Calu3 (cell line): ENCODE measurements around the gene EPHA3. TPM values are rescaled to one million over a fixed set of nuclear protein-coding genes. Genes with fewer than 3 reads are reported as not detected.

Source experiments
- BruUV-seq: library from RNA; stranded (reverse); fragments of 400-500 nt; replicated peaks from 2 replicates; lab custom pipeline; 2021; lab: Mats Ljungman, UMichigan
- CTCF ChIA-PET: fragments of 300-600 bp; sonication (Branson Sonifier 250); formaldehyde crosslinking; loops from one replicate; lab custom pipeline; 2022; ENCODE audit warnings: antibody characterized with exemption; lab: Charles Lee
- DNase-seq: peaks from one replicate; pipeline ENCODE4 v3.0.0; 2022
- H3K27ac Mint-ChIP-seq: one replicate; pipeline ENCODE4 v1.8.0; 2022; ENCODE audit warnings: mixed read lengths; ENCODE audit not compliant: unreplicated experiment
- H3K27me3 Mint-ChIP-seq: one replicate; pipeline ENCODE4 v1.8.0; 2022; ENCODE audit warnings: mixed read lengths; ENCODE audit not compliant: unreplicated experiment
- H3K36me3 Mint-ChIP-seq: one replicate; pipeline ENCODE4 v1.8.0; 2022; ENCODE audit warnings: mild to moderate bottlenecking, moderate library complexity, mixed read lengths; ENCODE audit not compliant: insufficient read depth, unreplicated experiment
- H3K4me1 Mint-ChIP-seq: one replicate; pipeline ENCODE4 v1.8.0; 2022; ENCODE audit warnings: mild to moderate bottlenecking, low read depth, mixed read lengths; ENCODE audit not compliant: unreplicated experiment
- H3K4me3 Mint-ChIP-seq: one replicate; pipeline ENCODE4 v1.8.0; 2022; ENCODE audit warnings: mild to moderate bottlenecking, low read depth, moderate library complexity, mixed read lengths; ENCODE audit not compliant: unreplicated experiment
- H3K9me3 Mint-ChIP-seq: one replicate; pipeline ENCODE4 v1.8.0; 2022; ENCODE audit warnings: low read depth, mixed read lengths; ENCODE audit not compliant: unreplicated experiment
- intact Hi-C: fragments of 100-400 bp; cut with micrococcal nuclease; formaldehyde crosslinking; loops from one replicate; pipeline ENCODE4 v1.10.0; 2022; ENCODE audit not compliant: unreplicated experiment
- total RNA-seq: library from RNA; stranded (reverse); gene quantifications from 2 replicates; pipeline ENCODE4 v1.2.3, GENCODE V29; 2022
- TF ChIP-seq, protein P1 (sequence below): fragments of 200-600 bp; IDR thresholded peaks from one replicate; pipeline ENCODE4 v1.8.0; 2022; ENCODE audit warnings: antibody characterized with exemption; ENCODE audit not compliant: unreplicated experiment

The EPHA3 gene
- total RNA-seq, 1 experiment from 2014 or later: 31.6 TPM

GRCh38 chr3:89289574-89290190 lies 182.3 kb downstream of the EPHA3 start:
- no peak overlapping the region for H3K27ac Mint-ChIP-seq
- intact Hi-C loops: no loop called here
- DNase-seq: no peak
- BruUV-seq: no TSS peak
- CTCF ChIA-PET: no interaction called here
- H3K4me3 Mint-ChIP-seq: no peak overlapping the region
- no peaks in the 10 kb centered on the region for H3K36me3 Mint-ChIP-seq
- no peaks in the 10 kb centered on the region for H3K4me1 Mint-ChIP-seq
- TF ChIP-seq, protein P1, sequence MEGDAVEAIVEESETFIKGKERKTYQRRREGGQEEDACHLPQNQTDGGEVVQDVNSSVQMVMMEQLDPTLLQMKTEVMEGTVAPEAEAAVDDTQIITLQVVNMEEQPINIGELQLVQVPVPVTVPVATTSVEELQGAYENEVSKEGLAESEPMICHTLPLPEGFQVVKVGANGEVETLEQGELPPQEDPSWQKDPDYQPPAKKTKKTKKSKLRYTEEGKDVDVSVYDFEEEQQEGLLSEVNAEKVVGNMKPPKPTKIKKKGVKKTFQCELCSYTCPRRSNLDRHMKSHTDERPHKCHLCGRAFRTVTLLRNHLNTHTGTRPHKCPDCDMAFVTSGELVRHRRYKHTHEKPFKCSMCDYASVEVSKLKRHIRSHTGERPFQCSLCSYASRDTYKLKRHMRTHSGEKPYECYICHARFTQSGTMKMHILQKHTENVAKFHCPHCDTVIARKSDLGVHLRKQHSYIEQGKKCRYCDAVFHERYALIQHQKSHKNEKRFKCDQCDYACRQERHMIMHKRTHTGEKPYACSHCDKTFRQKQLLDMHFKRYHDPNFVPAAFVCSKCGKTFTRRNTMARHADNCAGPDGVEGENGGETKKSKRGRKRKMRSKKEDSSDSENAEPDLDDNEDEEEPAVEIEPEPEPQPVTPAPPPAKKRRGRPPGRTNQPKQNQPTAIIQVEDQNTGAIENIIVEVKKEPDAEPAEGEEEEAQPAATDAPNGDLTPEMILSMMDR: no peak
- H3K9me3 Mint-ChIP-seq: peaks cover 3% of the 10 kb centered on the region
- no peaks in the 10 kb centered on the region for H3K27me3 Mint-ChIP-seq

DNA sequence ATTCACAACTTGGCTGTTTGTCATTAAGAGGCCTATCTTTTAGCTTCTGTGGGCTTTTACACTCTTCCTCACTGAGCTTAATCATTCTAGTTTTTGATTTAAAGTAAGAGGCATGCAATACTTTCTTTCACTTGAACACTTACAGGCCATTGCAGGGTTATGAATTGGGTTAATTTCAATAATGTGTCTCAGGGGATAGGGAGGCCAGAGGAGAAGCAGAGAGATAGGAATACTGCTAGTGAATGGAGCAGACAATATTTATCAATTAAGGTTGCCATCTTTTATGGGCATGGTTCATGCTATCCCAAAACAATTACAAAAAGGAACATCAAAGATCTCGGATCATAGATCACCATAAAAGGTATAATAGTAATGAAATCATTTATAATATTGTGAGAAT lies 189.8 kb downstream of the EPHA3 start:
- CTCF ChIA-PET: no interaction called here
- no peak overlapping the region for H3K4me3 Mint-ChIP-seq
- DNase-seq: no peak
- no peaks in the 10 kb centered on the region for H3K4me1 Mint-ChIP-seq
- BruUV-seq: no TSS peak
- H3K27ac Mint-ChIP-seq: no peak overlapping the region
- H3K27me3 Mint-ChIP-seq: no peaks in the 10 kb centered on the region
- H3K9me3 Mint-ChIP-seq: peaks cover 3% of the 10 kb centered on the region
- H3K36me3 Mint-ChIP-seq: no peaks in the 10 kb centered on the region
- TF ChIP-seq, protein P1: no peak
- intact Hi-C loops: no loop called here

GRCh38 chr3:89300526-89300925 lies 193.1 kb downstream of the EPHA3 start:
- no peaks in the 10 kb centered on the region for H3K27me3 Mint-ChIP-seq
- TF ChIP-seq, protein P1: no peak
- H3K27ac Mint-ChIP-seq: no peak overlapping the region
- H3K36me3 Mint-ChIP-seq: no peaks in the 10 kb centered on the region
- intact Hi-C loops: loop anchor here (10.0 kb wide), 1 partner anchor 1086 kb away; no protein-coding TSS in a partner anchor
- DNase-seq: no peak
- no peak overlapping the region for H3K4me3 Mint-ChIP-seq
- H3K4me1 Mint-ChIP-seq: no peaks in the 10 kb centered on the region
- CTCF ChIA-PET: no interaction called here
- peaks cover 2% of the 10 kb centered on the region for H3K9me3 Mint-ChIP-seq
- BruUV-seq: no TSS peak

DNA sequence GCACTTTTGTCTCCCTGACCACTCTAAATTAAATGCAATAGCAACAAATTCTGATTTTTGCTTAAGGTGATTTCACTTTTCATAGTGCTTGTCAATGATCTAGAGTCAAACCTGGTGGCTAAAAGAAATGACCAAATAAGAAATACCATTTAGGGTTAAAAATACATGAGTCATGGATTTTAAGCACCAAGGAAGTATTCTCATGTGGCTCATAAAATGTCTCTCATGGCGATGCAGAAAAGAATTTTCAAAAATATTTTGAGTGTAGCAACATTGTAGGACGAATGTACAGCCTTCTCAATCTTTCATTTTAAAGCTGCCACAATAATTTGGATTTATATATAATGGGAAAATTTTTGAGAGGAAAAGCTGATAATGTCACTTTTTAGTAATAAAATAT lies 193.6 kb downstream of the EPHA3 start:
- BruUV-seq: no TSS peak
- CTCF ChIA-PET: no interaction called here
- H3K4me1 Mint-ChIP-seq: no peaks in the 10 kb centered on the region
- no peak overlapping the region for H3K4me3 Mint-ChIP-seq
- H3K36me3 Mint-ChIP-seq: no peaks in the 10 kb centered on the region
- H3K27ac Mint-ChIP-seq: no peak overlapping the region
- no peak for DNase-seq
- H3K9me3 Mint-ChIP-seq: peaks cover 2% of the 10 kb centered on the region
- TF ChIP-seq, protein P1: no peak
- no peaks in the 10 kb centered on the region for H3K27me3 Mint-ChIP-seq
- intact Hi-C loops: loop anchor here (10.0 kb wide), 1 partner anchor 1086 kb away; no protein-coding TSS in a partner anchor
